Measurements from ENCODE around the gene RPA1. TPM values are rescaled to one million over a fixed set of nuclear protein-coding genes. Genes with fewer than 3 reads are reported as not detected.

The RPA1 gene
- total RNA-seq, 3 donors from 2014 or later (not counting 1 experiment from before 2014, with no cell fraction given) = 70.9 to 101 (median 98.9) TPM

DNA sequence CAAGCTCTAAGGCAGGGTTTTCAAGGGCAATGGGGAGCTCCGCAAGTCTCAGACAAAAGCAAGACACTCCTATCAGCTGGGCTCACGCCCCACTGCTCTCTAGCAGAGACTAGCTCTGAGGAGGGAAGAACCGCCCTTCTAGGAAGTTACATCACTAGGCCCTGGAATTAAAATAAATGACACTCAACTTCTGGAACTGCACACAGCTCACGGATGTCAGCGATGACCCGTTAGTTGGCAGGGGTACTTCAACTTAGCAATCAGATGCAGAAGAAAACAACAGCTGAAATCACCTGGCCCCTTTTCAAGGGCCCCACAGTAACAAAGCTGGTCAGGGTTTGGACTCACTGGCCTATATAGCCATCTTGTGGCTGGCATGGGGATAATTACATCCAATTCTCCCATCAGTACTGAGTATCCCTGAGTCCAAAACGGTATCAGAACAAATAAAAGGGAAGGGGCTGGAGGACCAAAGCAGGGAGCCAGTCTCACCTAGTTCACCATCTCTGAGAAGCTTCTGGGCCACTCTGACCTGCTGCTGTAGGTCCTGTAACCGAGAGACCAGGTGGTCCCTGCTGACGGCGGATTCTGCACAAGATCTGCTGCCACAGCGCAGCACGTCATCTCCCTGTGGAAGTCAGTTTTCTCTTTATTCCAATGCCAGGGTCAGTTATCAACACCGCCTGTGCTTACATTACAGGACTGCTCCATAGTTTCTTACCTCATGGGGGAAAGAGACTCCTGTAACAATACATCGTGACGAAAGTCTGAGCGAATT is 45.8 kb upstream of the RPA1 start:
- ATAC-seq = peak; percentile 58 to 72 (median 60)
- WGBS (ENCODE audit: insufficient coverage) = 72% methylated on average over 16 of the region's 16 CpGs
- peaks cover 0 to 4% of the 10 kb centered on the region in 2 donors for H3K4me1 Mint-ChIP-seq
- peak overlapping the region in 1 of 2 donors; percentile 7 for H3K27ac Mint-ChIP-seq
- TF ChIP-seq, protein P1, sequence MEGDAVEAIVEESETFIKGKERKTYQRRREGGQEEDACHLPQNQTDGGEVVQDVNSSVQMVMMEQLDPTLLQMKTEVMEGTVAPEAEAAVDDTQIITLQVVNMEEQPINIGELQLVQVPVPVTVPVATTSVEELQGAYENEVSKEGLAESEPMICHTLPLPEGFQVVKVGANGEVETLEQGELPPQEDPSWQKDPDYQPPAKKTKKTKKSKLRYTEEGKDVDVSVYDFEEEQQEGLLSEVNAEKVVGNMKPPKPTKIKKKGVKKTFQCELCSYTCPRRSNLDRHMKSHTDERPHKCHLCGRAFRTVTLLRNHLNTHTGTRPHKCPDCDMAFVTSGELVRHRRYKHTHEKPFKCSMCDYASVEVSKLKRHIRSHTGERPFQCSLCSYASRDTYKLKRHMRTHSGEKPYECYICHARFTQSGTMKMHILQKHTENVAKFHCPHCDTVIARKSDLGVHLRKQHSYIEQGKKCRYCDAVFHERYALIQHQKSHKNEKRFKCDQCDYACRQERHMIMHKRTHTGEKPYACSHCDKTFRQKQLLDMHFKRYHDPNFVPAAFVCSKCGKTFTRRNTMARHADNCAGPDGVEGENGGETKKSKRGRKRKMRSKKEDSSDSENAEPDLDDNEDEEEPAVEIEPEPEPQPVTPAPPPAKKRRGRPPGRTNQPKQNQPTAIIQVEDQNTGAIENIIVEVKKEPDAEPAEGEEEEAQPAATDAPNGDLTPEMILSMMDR (IDR thresholded peaks at IDR 0.05) = no peak
- no peaks in the 10 kb centered on the region for H3K27me3 Mint-ChIP-seq (ENCODE audit: low read depth in 2 of 2)
- Histone ChIP-seq H3K27ac (ENCODE audit: low read length) (peak overlapping the region; percentile 49), H3K4me3 (ENCODE audit: low read length) (no peak overlapping the region), H3K27me3 (ENCODE audit: control insufficient read depth, insufficient read depth, low read length) (no peaks in the 10 kb centered on the region), H3K9me3 (ENCODE audit: control insufficient read depth, insufficient read depth, low read length) (no peaks in the 10 kb centered on the region), H3K4me1 (ENCODE audit: control insufficient read depth, insufficient read depth, low read length) (peaks cover 22% of the 10 kb centered on the region), H3K36me3 (ENCODE audit: control insufficient read depth, insufficient read depth, low read length) (peaks cover 38% of the 10 kb centered on the region)
- H3K36me3 Mint-ChIP-seq = peaks cover 7% of the 10 kb centered on the region
- intact Hi-C loops (cut with micrococcal nuclease) = loop anchor here (5.0 kb wide), 1 partner anchor 62 kb away; the partner anchor contains the start of gene WDR81
- H3K4me3 Mint-ChIP-seq = no peak overlapping the region
- DNase-seq = peak in 1 of 2 donors; percentile 49
- no peaks in the 10 kb centered on the region for H3K9me3 Mint-ChIP-seq

DNA sequence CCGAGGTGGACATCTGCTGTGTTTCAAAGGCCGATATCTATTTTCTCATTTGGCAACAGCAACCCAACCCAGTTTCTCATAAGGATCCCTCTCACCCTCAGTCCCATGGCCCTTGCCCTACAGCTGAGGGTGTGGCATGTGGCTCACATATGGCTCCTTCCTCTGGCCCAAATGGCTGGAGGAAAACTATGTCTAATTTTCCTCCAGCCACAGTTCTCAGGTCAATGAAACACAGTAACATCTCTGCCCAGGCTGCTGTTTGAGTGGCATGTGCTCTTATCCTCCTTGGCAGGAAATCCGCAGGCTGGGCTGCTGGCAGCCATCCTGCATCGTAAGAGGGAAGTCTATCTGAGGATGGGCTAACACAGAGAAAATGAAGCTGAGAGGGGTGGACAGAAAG is 43.9 kb upstream of the RPA1 start:
- ATAC-seq (no peak), DNase-seq (no peak)
- Mint-ChIP-seq H3K9me3 (no peaks in the 10 kb centered on the region), H3K36me3 (peaks cover 7% of the 10 kb centered on the region), H3K27ac (no peak overlapping the region), H3K4me3 (no peak overlapping the region), H3K4me1 (peaks cover 0 to 4% of the 10 kb centered on the region in 2 donors), H3K27me3 (ENCODE audit: low read depth in 2 of 2) (no peaks in the 10 kb centered on the region)
- intact Hi-C loops (cut with micrococcal nuclease) = no loop called here
- Histone ChIP-seq H3K27me3 (ENCODE audit: control insufficient read depth, insufficient read depth, low read length) (no peaks in the 10 kb centered on the region), H3K9me3 (ENCODE audit: control insufficient read depth, insufficient read depth, low read length) (no peaks in the 10 kb centered on the region), H3K4me3 (ENCODE audit: low read length) (no peak overlapping the region), H3K4me1 (ENCODE audit: control insufficient read depth, insufficient read depth, low read length) (peaks cover 22% of the 10 kb centered on the region), H3K36me3 (ENCODE audit: control insufficient read depth, insufficient read depth, low read length) (peaks cover 36% of the 10 kb centered on the region), H3K27ac (ENCODE audit: low read length) (no peak overlapping the region)
- WGBS (ENCODE audit: insufficient coverage) = 94% methylated on average over 4 of the region's 4 CpGs
- TF ChIP-seq, protein P1 (IDR thresholded peaks at IDR 0.05) = no peak

DNA sequence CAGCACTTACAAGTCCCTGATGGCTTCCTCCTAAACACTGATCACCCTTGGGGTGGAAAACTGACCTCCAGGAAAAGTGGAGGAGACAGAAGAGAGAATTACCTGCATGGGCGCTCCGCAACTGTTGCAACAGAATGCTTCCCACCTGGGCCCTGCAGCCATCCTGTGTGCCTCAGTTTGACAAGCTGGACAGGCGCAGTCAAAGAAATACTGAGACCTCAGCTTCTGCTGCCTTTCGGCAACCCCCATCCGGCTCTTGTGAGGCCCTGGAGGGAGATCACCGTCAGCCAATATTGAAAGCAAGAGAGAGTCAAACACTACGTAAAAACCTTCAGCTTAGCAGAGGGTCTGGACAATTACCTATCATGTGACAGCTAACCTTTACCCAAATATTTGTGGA is 43.1 kb upstream of the RPA1 start:
- DNase-seq = no peak
- peaks cover 22% of the 10 kb centered on the region for H3K4me1 ChIP-seq (ENCODE audit: control insufficient read depth, insufficient read depth, low read length)
- no peaks in the 10 kb centered on the region for H3K27me3 ChIP-seq (ENCODE audit: control insufficient read depth, insufficient read depth, low read length)
- Mint-ChIP-seq H3K27ac (no peak overlapping the region), H3K36me3 (peaks cover 7% of the 10 kb centered on the region), H3K4me3 (no peak overlapping the region), H3K9me3 (no peaks in the 10 kb centered on the region), H3K27me3 (ENCODE audit: low read depth in 2 of 2) (no peaks in the 10 kb centered on the region), H3K4me1 (peaks cover 0 to 4% of the 10 kb centered on the region in 2 donors)
- H3K4me3 ChIP-seq (ENCODE audit: low read length) = no peak overlapping the region
- ATAC-seq = no peak
- no peaks in the 10 kb centered on the region for H3K9me3 ChIP-seq (ENCODE audit: control insufficient read depth, insufficient read depth, low read length)
- TF ChIP-seq, protein P1 (IDR thresholded peaks at IDR 0.05) = no peak
- peaks cover 32% of the 10 kb centered on the region for H3K36me3 ChIP-seq (ENCODE audit: control insufficient read depth, insufficient read depth, low read length)
- 98% methylated on average over 7 of the region's 7 CpGs for WGBS (ENCODE audit: insufficient coverage)
- intact Hi-C loops (cut with micrococcal nuclease) = no loop called here
- no peak overlapping the region for H3K27ac ChIP-seq (ENCODE audit: low read length)

All from natural killer cell (primary cell).